ENCODE measurements around the gene TPCN2.

The TPCN2 gene

GRCh38 chr11:69123593-69124545 lies 75.1 kb downstream of the TPCN2 start:
- in situ Hi-C loops (cut with HindIII; ENCODE audit: low sequenced_read_pairs): no loop called here
- H3K4me3 ChIP-seq (ENCODE audit: low read depth, low read length): no peak overlapping the region
- no peak for DNase-seq (ENCODE audit: low read depth)
- TF ChIP-seq CTCF (IDR thresholded peaks at IDR 0.05; ENCODE audit: low read depth, low read length, missing control alignments): no peak

GRCh38 chr11:69125861-69126260 lies 77.1 kb downstream of the TPCN2 start:
- in situ Hi-C loops (cut with HindIII; ENCODE audit: low sequenced_read_pairs): no loop called here
- no peak for TF ChIP-seq CTCF (IDR thresholded peaks at IDR 0.05; ENCODE audit: low read depth, low read length, missing control alignments)
- no peak overlapping the region for H3K4me3 ChIP-seq (ENCODE audit: low read depth, low read length)
- no peak for DNase-seq (ENCODE audit: low read depth)

- no peak for DNase-seq (ENCODE audit: low read depth)
- H3K4me3 ChIP-seq (ENCODE audit: low read depth, low read length): no peak overlapping the region
- in situ Hi-C loops (cut with HindIII; ENCODE audit: low sequenced_read_pairs): no loop called here
- TF ChIP-seq CTCF (IDR thresholded peaks at IDR 0.05; ENCODE audit: low read depth, low read length, missing control alignments): no peak
These were observed 77.6 kb downstream of the TPCN2 start for GRCh38 chr11:69126286-69126685.

- DNase-seq (ENCODE audit: low read depth): no peak
- no peak for TF ChIP-seq CTCF (IDR thresholded peaks at IDR 0.05; ENCODE audit: low read depth, low read length, missing control alignments)
- in situ Hi-C loops (cut with HindIII; ENCODE audit: low sequenced_read_pairs): no loop called here
- no peak overlapping the region for H3K4me3 ChIP-seq (ENCODE audit: low read depth, low read length)
These were observed 78.5 kb downstream of the TPCN2 start for GRCh38 chr11:69127081-69127850.

- in situ Hi-C loops (cut with HindIII; ENCODE audit: low sequenced_read_pairs): no loop called here
- DNase-seq (ENCODE audit: low read depth): no peak
- H3K4me3 ChIP-seq (ENCODE audit: low read depth, low read length): no peak overlapping the region
- no peak for TF ChIP-seq CTCF (IDR thresholded peaks at IDR 0.05; ENCODE audit: low read depth, low read length, missing control alignments)
These were observed 79.2 kb downstream of the TPCN2 start for GRCh38 chr11:69127884-69128283.

- no peak overlapping the region for H3K4me3 ChIP-seq (ENCODE audit: low read depth, low read length)
- no peak for TF ChIP-seq CTCF (IDR thresholded peaks at IDR 0.05; ENCODE audit: low read depth, low read length, missing control alignments)
- in situ Hi-C loops (cut with HindIII; ENCODE audit: low sequenced_read_pairs): no loop called here
- no peak for DNase-seq (ENCODE audit: low read depth)
These were observed 80.3 kb downstream of the TPCN2 start for GRCh38 chr11:69129053-69129452.
